GM10248 (cell line): Measurements from ENCODE around the gene TRAP1.

ENCODE experiments used
- CTCF ChIA-PET: fragments of 300-600 bp; sonication (Branson Sonifier 250); formaldehyde crosslinking; extraction: SDS; loops from one replicate; lab custom pipeline; 2021; ENCODE audit warnings: antibody characterized with exemption; lab: Yijun Ruan, JAX
- POLR2A ChIA-PET: fragments of 350-650 bp; sonication (Branson Sonifier 250); formaldehyde crosslinking; extraction: SDS; loops from one replicate; lab custom pipeline; 2020; ENCODE audit warnings: antibody characterized with exemption; lab: Yijun Ruan, JAX
- DNase-seq: peaks from one replicate; pipeline ENCODE4 v3.0.0; 2012; ENCODE audit errors: extremely low spot score
- TF ChIP-seq, protein P1 (sequence below): IDR thresholded peaks from 2 replicates; pipeline ENCODE4 v1.5.1; 2012; ENCODE audit warnings: mild to moderate bottlenecking, low read depth; ENCODE audit errors: extremely low read depth, missing control alignments, control extremely low read depth

The TRAP1 gene

DNA sequence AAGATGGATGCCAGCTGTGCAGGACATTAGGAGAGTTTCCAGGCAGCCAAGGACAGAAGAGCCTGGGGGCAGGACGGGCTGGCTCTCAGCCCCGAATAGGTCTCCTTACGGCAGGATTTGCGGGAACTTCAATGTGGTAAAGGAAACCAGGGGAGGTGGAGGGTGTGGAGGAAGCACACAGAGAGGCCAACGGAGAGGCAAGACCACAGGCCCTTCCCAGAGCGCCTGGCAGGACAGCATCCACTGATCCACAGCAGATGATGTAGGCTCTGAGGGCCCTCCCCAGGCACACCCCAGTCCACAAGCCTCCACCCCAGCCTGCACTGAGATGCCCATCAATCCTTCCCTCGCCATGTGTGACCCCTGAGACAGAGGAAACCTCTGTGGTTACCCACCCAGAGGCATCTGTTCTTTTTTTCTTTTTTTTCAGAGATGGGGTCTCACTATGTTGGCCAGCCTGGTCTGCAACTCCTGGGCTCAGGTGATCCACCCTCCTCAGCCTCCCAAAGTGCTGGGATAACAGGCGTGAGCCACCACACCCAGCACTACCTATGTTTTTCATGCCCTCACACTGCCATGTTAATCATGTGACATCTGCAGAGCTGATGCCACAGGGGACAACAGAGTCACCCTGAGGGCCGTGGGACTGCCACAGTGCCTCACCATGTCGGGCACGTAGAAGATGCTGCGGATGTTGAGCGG lies 43.5 kb downstream of the TRAP1 start:
- ChIA-PET CTCF (interaction anchor here (0.9 kb wide), 1 partner anchor 13 kb away, joined by 3 read pairs; no protein-coding TSS in a partner anchor), POLR2A (no interaction called here)
- no peak for DNase-seq
- TF ChIP-seq, protein P1, sequence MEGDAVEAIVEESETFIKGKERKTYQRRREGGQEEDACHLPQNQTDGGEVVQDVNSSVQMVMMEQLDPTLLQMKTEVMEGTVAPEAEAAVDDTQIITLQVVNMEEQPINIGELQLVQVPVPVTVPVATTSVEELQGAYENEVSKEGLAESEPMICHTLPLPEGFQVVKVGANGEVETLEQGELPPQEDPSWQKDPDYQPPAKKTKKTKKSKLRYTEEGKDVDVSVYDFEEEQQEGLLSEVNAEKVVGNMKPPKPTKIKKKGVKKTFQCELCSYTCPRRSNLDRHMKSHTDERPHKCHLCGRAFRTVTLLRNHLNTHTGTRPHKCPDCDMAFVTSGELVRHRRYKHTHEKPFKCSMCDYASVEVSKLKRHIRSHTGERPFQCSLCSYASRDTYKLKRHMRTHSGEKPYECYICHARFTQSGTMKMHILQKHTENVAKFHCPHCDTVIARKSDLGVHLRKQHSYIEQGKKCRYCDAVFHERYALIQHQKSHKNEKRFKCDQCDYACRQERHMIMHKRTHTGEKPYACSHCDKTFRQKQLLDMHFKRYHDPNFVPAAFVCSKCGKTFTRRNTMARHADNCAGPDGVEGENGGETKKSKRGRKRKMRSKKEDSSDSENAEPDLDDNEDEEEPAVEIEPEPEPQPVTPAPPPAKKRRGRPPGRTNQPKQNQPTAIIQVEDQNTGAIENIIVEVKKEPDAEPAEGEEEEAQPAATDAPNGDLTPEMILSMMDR, result no peak

DNA sequence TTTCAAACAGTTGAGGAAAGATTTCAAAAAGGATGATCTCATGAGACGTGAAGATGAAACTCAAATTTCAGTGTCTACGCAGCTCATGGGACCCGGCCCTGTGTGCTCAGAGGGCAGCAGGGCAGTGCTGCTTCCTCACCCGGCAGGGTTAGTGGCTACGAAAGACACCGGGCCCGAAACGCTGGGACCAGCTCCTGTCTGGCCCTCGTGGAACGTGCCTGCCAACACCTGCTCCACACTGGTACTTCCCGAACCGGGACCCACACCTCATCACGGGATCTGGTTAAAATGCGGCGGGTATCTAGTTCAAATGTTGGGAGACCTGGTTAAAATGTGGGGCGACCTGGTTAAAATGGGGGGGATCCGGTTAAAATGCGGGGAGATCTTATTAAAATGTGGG lies 44.1 kb downstream of the TRAP1 start:
- DNase-seq, result no peak
- ChIA-PET CTCF (no interaction called here), POLR2A (no interaction called here)

GRCh38 chr16:3672571-3673041 lies 44.7 kb downstream of the TRAP1 start:
- TF ChIP-seq, protein P1, result no peak
- ChIA-PET CTCF (no interaction called here), POLR2A (no interaction called here)
- no peak for DNase-seq

More for the DNA sequence above, 44.1 kb downstream of the TRAP1 start:
- TF ChIP-seq, protein P1, result no peak

DNA sequence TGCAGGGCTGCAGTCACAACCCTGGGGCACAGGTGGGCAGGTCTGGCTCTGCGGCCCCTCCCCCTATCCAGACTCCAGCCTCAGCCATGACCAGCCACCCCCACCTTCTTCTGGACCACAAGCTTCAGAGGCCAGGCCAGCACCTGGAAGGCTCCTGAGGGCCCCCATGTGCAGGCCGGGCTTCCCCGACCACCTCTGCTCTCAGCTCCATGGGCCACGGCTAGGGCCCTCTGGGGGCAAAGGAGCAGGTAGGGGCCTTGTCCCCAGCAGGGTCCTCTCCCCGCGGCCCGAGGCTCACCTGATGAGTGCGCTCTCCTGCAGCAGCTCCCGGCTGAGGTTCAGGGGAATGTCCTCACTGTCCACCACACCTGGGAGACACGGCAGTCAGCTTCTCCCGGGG lies 45.9 kb downstream of the TRAP1 start:
- POLR2A ChIA-PET, result interaction anchor here (1.0 kb wide), 1 partner anchor 25 kb away, joined by 3 read pairs; no protein-coding TSS in a partner anchor
- no peak for DNase-seq
- TF ChIP-seq, protein P1, result no peak
- CTCF ChIA-PET, result interaction anchor here (1.0 to 1.2 kb wide), 3 partner anchors 18 to 583 kb away, joined by 3 to 4 read pairs (median 3); partner anchors contain the start of gene DNASE1

DNA sequence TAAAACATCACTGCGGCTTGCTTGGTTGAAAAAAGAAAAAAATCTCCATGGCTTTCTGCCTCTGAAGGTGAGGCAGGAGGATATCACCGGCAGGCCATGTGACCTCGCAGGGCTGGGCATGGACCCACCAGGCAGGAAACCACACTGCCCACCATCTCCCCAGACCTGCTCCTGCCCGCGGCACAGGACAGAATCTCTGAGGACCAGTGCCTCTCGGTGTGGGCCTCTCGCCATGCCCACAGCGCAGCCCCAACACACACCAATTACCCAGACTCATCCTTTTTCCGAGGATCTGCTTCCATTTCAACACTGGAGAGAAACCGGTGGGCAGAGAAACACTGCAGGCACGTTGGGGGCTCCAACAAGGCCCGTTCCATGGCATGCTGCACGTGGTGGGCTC lies 46.6 kb downstream of the TRAP1 start:
- POLR2A ChIA-PET, result no interaction called here
- no peak for DNase-seq
- CTCF ChIA-PET, result interaction anchor here (1.0 kb wide), 2 partner anchors 18 to 584 kb away, joined by 3 read pairs; no protein-coding TSS in a partner anchor
- TF ChIP-seq, protein P1, result no peak

DNA sequence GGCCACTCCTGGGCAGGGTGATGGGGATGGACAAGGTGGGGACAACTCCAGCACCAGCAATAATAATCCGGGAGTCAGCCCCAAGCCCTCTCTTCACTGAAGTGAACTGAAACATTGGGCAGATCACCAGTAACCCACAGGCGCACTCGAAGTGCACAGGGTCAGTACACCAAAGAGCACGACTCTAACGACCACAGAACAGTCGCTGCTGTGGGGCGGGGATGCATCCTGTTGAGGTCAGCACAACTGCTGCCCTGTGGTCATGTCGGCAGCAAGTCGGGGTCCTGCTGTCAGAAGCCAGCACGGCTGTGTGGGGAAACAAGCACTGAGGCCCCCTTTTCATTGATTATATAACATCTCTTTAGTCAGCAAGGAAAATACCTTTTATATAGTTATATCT lies 48.2 kb downstream of the TRAP1 start:
- TF ChIP-seq, protein P1, result no peak
- POLR2A ChIA-PET, result no interaction called here
- DNase-seq, result no peak
- CTCF ChIA-PET, result no interaction called here
